ENCODE measurements around the gene PCGF2.
A peak's percentile ranks its signal among the peaks of the same experiment; 100 is the strongest.

The PCGF2 gene

GRCh38 chr17:38704606-38705522 is 43.3 kb downstream of the PCGF2 start, which contains the start of gene MLLT6:
Gene MLLT6, plus strand, starts transcription at chr17:38705273. Its CDS starts 360 bp downstream, at chr17:38705633.
- in situ Hi-C loops (cut with MboI; ENCODE audit: low sequenced_read_pairs, unreplicated experiment) = no loop called here
- TF ChIP-seq CTCF (IDR thresholded peaks at IDR 0.05; ENCODE audit: borderline replicate concordance, control extremely low read depth, extremely low read depth, insufficient read depth, missing control alignments) = no peak
- peak; percentile 79 for DNase-seq (ENCODE audit: low spot score)

- in situ Hi-C loops (cut with MboI; ENCODE audit: low sequenced_read_pairs, unreplicated experiment) = no loop called here
- TF ChIP-seq CTCF (IDR thresholded peaks at IDR 0.05; ENCODE audit: borderline replicate concordance, control extremely low read depth, extremely low read depth, insufficient read depth, missing control alignments) = no peak
Measured at GRCh38 chr17:38703742-38704605, 44.2 kb downstream of the PCGF2 start.

GRCh38 chr17:38702916-38703741 is 45.0 kb downstream of the PCGF2 start:
- peak; percentile 31 for DNase-seq (ENCODE audit: low spot score)
- TF ChIP-seq CTCF (IDR thresholded peaks at IDR 0.05; ENCODE audit: borderline replicate concordance, control extremely low read depth, extremely low read depth, insufficient read depth, missing control alignments) = no peak
- in situ Hi-C loops (cut with MboI; ENCODE audit: low sequenced_read_pairs, unreplicated experiment) = no loop called here

More at GRCh38 chr17:38703742-38704605, 44.2 kb downstream of the PCGF2 start:
- DNase-seq (ENCODE audit: low spot score) = peak; percentile 86

GRCh38 chr17:38702166-38702915 is 45.8 kb downstream of the PCGF2 start:
- DNase-seq (ENCODE audit: low spot score) = peak; percentile 85
- no peak for TF ChIP-seq CTCF (IDR thresholded peaks at IDR 0.05; ENCODE audit: borderline replicate concordance, control extremely low read depth, extremely low read depth, insufficient read depth, missing control alignments)
- in situ Hi-C loops (cut with MboI; ENCODE audit: low sequenced_read_pairs, unreplicated experiment) = no loop called here

GRCh38 chr17:38701504-38702165 is 46.5 kb downstream of the PCGF2 start:
- DNase-seq (ENCODE audit: low spot score) = peak; percentile 75
- TF ChIP-seq CTCF (IDR thresholded peaks at IDR 0.05; ENCODE audit: borderline replicate concordance, control extremely low read depth, extremely low read depth, insufficient read depth, missing control alignments) = no peak
- in situ Hi-C loops (cut with MboI; ENCODE audit: low sequenced_read_pairs, unreplicated experiment) = no loop called here

Measured in GM13976 (cell line).